Stimulated activated CD4-positive, alpha-beta T cell treated with anti-CD3 and anti-CD28 coated beads, Interleukin-4, amount 100 ng/mL, for 1 hour (primary cell): Measurements from ENCODE around the gene UBE2J2.
A peak's percentile ranks its signal among the peaks of the same experiment; 100 is the strongest.

ENCODE experiments used
- DNase-seq: peaks from one replicate; pipeline ENCODE4 v3.0.0-alpha.2; 2020

Gene UBE2J2

GRCh38 chr1:1309251-1310108 is 35.8 kb upstream of the UBE2J2 start:
- DNase-seq = peak; percentile 32

- DNase-seq = no peak
These were observed 35.1 kb upstream of the UBE2J2 start for GRCh38 chr1:1308756-1309250.

- peak; percentile 88 for DNase-seq
These were observed 34.5 kb upstream of the UBE2J2 start, which contains the start of the genes ACAP3 and PUSL1 for GRCh38 chr1:1307923-1308755. Gene ACAP3, minus strand, starts transcription at chr1:1307930. Its CDS starts 115 bp downstream, at chr1:1307815. Gene PUSL1, plus strand, starts transcription at chr1:1308597. Its CDS starts 47 bp downstream, at chr1:1308644.

GRCh38 chr1:1307261-1307922 is 33.7 kb upstream of the UBE2J2 start:
- DNase-seq = no peak

GRCh38 chr1:1306661-1307260 is 33.1 kb upstream of the UBE2J2 start:
- no peak for DNase-seq

- DNase-seq = no peak
These were observed 32.5 kb upstream of the UBE2J2 start for GRCh38 chr1:1306070-1306660.

- DNase-seq = peak; percentile 70
These were observed 31.8 kb upstream of the UBE2J2 start for GRCh38 chr1:1305300-1306069.

- no peak for DNase-seq
These were observed 31.0 kb upstream of the UBE2J2 start for GRCh38 chr1:1304331-1305299.

- no peak for DNase-seq
These were observed 30.1 kb upstream of the UBE2J2 start for GRCh38 chr1:1303736-1304135.

- no peak for DNase-seq
These were observed 29.4 kb upstream of the UBE2J2 start for GRCh38 chr1:1302951-1303509.

GRCh38 chr1:1302006-1302430 is 28.4 kb upstream of the UBE2J2 start:
- DNase-seq = no peak

GRCh38 chr1:1300352-1300739 is 26.7 kb upstream of the UBE2J2 start:
- DNase-seq = no peak

GRCh38 chr1:1299686-1300351 is 26.2 kb upstream of the UBE2J2 start:
- no peak for DNase-seq

GRCh38 chr1:1298861-1299685 is 25.4 kb upstream of the UBE2J2 start:
- no peak for DNase-seq

- DNase-seq = no peak
These were observed 24.3 kb upstream of the UBE2J2 start for GRCh38 chr1:1297802-1298424.

GRCh38 chr1:1296070-1297061 is 22.7 kb upstream of the UBE2J2 start:
- DNase-seq = no peak
